ENCODE measurements around the gene LRRC7.

- TF ChIP-seq CTCF (IDR thresholded peaks at IDR 0.05 in 4 of 5, conservative IDR thresholded peaks at IDR 0.05 in 1 of 5) (no peak), POLR2A (IDR thresholded peaks at IDR 0.05) (no peak)
These were observed 47.4 kb upstream of the LRRC7 start for GRCh38 chr1:69520326-69520725.

All from gastrocnemius medialis (tissue), 4 donors.